ES-I3 (cell line): Measurements from ENCODE around the gene RUNDC1.

Experiments used
- H3K36me3 ChIP-seq: 2 replicates; pipeline ENCODE4 v1.6.1; 2013; ENCODE audit warnings: mild to moderate bottlenecking, low read length, control low read depth, moderate library complexity; ENCODE audit not compliant: insufficient read depth
- H3K4me1 ChIP-seq: 2 replicates; pipeline ENCODE4 v1.6.1; 2013; ENCODE audit warnings: mild to moderate bottlenecking, control low read depth, low read length; ENCODE audit not compliant: insufficient read depth
- H3K9ac ChIP-seq: 2 replicates; pipeline ENCODE4 v1.6.1; 2013; ENCODE audit warnings: low read depth, mild to moderate bottlenecking, low read length, moderate library complexity
- H3K9me3 ChIP-seq: 2 replicates; pipeline ENCODE4 v1.6.1; 2013; ENCODE audit warnings: mild to moderate bottlenecking, low read length, moderate library complexity; ENCODE audit not compliant: control insufficient read depth, insufficient read depth

Gene RUNDC1

DNA sequence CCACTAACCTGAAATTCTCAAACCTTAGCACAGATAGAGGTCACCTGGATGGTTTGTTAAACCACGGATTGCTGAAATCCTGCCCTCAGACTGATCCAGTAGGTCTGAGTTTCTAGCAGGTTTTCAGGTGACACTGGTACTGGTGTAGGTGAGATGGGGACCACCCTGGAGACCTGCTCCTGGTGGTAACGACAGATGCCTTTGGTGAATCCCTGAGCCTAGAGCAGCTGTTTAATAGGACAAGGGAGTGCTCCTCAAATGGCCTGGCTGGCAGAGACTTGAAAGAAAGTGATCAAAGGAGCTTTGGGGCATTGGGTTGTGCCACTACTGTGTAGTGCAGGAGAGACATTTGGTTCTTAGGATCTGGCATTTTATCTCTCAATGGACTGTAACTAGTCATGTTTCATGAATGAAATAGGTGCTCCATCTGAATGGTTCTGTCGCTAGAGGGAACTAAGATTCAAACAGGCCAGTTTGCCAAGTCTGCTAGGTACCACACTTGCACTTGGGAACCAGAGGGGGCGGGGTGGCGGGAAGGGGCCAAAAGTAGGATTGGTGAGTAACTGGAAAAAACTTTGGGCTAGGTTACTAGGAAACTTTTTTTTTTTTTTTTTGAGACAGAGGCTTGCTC is 23.3 kb downstream of the RUNDC1 start:
- peaks cover 31% of the 10 kb centered on the region for H3K36me3 ChIP-seq
- no peak overlapping the region for H3K9ac ChIP-seq
- no peaks in the 10 kb centered on the region for H3K9me3 ChIP-seq
- H3K4me1 ChIP-seq: peaks cover 10% of the 10 kb centered on the region; the same call in 1 of the 2 replicates

DNA sequence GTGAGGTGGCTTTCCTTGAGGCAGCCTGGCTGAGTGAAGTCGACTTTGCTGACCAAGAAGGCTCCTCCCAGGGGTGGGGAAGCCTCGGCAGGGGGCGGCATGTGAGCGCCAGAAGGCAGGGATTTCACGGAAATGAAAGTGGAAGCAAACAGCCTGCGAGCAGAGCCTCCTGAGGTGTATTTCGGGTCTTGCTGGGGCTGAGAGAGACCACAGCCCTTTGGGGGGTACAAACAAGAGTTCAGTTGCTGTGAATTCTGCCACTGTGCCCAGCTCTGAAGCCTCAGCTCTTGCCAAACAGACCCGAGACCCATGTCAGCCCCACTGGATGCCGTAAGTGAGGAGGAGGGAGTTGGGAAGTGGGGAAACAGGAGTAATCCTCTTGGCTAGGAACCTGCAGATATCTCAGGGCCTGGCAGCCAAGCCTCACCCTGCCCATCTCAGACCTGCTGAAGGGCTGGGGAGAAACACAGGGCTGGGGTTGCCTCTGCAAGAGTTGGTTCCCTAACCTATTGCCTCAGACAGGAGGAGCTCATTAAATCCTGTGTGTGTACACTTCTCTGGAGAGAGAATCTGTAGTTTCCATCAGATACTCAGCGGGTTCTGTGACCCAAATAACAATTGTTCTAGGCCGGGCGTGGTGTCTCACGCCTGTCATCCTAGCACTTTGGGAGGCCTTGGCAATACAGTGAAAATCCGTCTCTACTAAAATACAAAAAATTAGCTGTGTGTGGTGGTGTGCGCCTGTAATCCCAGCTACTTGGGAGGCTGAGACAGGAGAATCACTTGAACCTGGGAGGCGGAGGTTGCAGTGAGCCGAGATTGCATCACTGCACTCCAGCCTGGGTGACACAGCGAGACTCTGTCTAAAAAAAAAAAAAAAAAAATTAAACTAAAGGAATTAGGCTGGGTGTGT is 26.5 kb downstream of the RUNDC1 start, which contains the start of gene IFI35:
Gene IFI35, plus strand, starts transcription at position 146 of the 913 bp plus-strand sequence. Its CDS starts 164 bp downstream, at position 310.
- Histone ChIP-seq H3K9me3 (no peaks in the 10 kb centered on the region), H3K9ac (peak within 1 kb of the TSS; percentile 51), H3K4me1 (no peaks in the 10 kb centered on the region), H3K36me3 (peaks cover 7% of the 10 kb centered on the region)

DNA sequence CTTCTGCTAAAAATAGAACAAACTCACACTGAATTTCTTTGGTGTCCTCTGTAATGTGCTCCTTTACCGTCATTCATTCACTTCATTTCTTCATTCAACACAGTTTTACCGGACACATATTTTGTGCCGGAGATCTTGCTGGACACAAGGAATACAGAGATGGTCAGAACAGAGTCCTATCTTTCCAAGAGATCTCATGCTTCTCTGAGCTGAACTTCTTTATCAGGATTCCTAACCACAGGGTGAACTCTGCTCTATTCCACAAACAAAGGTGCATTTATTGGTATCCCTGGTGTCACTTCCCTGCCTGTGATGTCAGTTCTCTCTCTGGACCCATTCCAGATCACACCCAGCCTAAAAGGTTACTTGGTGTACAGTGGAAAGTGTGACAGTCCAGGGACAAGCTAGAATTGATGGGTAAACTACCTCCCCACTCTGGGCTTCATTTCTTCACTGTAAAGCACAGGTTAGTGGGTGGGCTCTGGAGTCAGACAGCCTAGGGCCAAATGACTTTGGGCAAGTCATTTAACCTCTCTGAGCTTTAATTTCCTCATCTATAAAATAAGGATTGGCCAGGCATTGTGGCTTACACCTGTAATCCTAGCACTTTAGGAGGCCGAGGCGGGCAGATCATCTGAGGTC is 30.4 kb downstream of the RUNDC1 start:
- no peaks in the 10 kb centered on the region for H3K36me3 ChIP-seq
- no peaks in the 10 kb centered on the region for H3K9me3 ChIP-seq
- peaks cover 26% of the 10 kb centered on the region; the same call in 1 of the 2 replicates for H3K4me1 ChIP-seq
- no peak overlapping the region for H3K9ac ChIP-seq

DNA sequence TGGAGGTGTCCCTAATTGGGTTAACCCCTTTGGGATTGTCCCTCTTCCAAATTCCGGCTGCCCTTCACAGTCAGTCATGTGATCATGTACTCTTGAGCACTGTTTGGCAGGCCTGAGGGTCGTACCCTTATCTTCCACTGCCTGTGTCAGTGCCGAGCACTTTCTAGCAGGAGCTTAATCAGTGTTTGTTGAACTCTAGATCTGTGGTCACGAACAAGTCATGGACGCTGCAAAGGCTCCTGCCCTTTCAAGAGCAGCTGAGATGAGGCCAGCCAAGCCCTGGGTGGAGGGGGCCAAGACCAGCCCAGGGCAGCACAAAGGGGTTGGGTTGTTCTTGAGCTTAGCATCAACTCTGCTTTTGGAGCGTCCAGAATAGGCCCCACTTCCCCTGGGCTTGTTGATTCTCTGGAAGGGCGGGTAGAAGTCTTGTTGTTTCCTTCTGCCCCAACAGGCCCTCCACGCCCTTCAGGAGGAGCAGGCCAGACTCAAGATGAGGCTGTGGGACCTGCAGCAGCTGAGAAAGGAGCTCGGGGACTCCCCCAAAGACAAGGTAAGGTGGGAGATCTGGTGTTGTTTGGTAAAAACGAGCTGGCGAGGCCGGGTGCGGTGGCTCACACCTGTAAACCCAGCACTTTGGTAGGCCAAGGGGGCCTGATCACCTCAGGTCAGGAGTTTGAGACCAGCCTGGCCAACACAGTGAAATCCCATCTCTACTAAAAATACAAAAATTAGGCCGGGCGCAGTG is 31.5 kb downstream of the RUNDC1 start:
- Histone ChIP-seq H3K36me3 (peaks cover 8% of the 10 kb centered on the region; the same call in 1 of the 2 replicates), H3K9ac (no peak overlapping the region), H3K9me3 (no peaks in the 10 kb centered on the region), H3K4me1 (peaks cover 33% of the 10 kb centered on the region; the same call in 1 of the 2 replicates)

DNA sequence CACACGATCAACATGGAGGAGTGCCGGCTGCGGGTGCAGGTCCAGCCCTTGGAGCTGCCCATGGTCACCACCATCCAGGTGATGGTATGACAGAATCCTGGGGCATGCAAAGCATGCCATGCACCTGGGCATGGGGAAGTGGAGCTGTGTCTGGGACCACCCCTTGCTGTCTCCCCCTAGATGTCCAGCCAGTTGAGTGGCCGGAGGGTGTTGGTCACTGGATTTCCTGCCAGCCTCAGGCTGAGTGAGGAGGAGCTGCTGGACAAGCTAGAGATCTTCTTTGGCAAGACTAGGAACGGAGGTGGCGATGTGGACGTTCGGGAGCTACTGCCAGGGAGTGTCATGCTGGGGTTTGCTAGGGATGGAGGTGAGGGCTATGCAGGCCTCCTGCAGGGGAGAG is 32.9 kb downstream of the RUNDC1 start:
- peaks cover 33% of the 10 kb centered on the region; the same call in 1 of the 2 replicates for H3K4me1 ChIP-seq
- no peak overlapping the region for H3K9ac ChIP-seq
- H3K36me3 ChIP-seq: peaks cover 11% of the 10 kb centered on the region; the same call in 1 of the 2 replicates
- H3K9me3 ChIP-seq: no peaks in the 10 kb centered on the region

DNA sequence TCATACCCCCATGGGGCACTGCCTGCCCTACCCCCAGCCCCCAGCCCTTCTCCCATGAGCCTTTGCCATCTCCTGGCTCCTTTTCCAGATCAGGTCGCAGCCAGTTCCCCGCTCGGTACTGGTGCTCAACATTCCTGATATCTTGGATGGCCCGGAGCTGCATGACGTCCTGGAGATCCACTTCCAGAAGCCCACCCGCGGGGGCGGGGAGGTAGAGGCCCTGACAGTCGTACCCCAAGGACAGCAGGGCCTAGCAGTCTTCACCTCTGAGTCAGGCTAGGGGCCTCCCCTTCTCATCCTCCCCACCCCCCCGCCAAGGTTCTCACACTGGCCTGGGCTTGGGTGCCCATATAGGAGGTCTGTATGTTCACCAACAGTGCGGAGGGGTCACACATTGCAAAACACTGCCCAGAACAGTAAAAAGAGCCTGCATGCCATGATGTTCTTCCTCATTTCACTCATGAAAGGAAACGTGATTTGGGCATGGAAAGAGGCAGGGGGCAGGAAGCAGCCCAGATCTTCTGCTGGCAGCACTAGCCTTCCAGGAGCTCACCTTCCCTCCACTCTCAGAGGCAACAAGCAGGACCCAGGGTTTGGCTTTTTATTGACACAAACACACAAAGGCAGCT is 33.8 kb downstream of the RUNDC1 start:
- H3K9me3 ChIP-seq: no peaks in the 10 kb centered on the region
- no peak overlapping the region for H3K9ac ChIP-seq
- H3K36me3 ChIP-seq: peaks cover 15% of the 10 kb centered on the region; the same call in 1 of the 2 replicates
- peaks cover 33% of the 10 kb centered on the region; the same call in 1 of the 2 replicates for H3K4me1 ChIP-seq

DNA sequence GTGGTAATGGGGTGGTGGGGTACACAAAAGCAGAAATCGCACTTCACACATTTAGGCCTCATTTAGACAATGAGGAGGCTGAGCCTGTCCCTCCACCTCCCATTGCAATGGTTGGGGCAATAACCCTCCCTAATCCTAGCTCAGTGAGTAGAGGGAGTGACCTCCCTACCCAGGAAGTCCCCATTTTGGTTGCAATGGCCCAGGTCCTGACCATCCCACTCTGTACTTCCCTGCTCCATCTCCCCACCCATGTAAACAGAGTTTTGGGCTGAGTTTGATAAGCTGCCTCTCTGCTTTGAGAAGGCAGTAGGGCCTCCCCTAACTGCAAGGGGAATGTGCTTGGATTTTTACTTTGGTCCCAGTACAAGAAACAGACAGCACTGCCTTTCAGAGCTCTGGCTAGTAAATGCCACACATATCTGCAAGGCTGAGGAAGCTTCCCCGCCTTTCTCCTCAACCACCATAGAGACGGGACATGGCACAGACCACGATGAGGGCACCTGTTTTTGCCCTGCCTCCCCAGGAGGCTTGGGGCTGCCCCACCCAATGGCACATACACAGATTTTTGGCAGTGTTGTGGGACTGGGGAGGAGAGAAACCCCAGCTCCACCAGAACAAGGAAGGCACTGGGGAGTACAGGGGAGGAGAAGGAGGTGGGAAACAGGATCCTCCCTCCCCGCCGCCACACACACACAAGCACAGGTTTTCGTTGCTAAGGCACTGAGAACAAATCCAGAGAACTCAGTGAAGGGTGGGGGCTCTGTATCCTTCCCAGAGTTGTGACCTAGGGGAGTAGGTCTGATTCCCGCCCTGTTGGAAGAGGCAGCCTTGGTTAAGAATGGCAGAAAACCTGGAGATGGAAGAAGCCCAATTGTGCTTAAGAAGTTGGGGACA is 34.5 kb downstream of the RUNDC1 start:
- Histone ChIP-seq H3K9ac (no peak overlapping the region), H3K36me3 (peaks cover 15% of the 10 kb centered on the region; the same call in 1 of the 2 replicates), H3K9me3 (no peaks in the 10 kb centered on the region), H3K4me1 (peaks cover 40% of the 10 kb centered on the region)

DNA sequence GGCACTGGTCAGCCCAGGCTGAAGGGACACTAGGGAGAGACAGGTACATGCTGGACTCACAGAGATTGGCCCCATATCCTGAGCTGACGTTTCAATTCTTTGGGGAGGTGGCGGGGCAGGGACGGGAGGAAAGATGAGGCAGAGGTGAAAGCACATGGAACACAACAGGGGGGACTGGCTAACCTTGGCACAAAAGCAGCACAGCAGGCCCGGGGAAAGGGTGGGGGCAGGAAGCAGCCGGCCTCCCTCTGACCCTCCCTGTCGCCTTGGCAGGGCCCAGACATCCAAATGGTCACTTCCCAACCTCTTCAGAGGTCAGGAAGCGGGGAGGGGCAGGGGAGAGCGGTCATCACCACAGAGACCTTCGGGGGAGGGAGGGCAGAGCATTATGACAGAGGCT is 35.2 kb downstream of the RUNDC1 start:
- Histone ChIP-seq H3K9ac (no peak overlapping the region), H3K9me3 (no peaks in the 10 kb centered on the region), H3K4me1 (peaks cover 46% of the 10 kb centered on the region), H3K36me3 (peaks cover 18% of the 10 kb centered on the region; the same call in 1 of the 2 replicates)

DNA sequence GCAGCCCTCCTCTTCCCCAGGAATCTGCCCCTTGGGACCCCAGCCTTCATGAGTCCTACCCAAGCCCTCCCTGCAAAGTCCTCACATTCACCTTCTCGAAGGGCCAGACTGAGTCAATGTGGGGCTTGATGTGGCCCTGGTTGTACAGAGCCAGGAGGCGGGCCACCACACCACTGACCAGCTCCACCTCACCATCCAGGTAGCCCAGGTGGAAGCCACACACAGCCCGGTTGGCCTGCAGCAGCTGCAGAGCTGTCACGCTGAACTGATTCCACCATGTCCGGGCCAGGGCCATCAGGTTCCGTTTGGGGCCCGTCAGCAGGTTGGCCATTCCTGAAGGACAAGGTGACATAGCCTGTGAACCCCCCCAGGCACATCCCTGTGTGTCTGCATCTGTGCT is 35.9 kb downstream of the RUNDC1 start:
- Histone ChIP-seq H3K4me1 (peaks cover 46% of the 10 kb centered on the region), H3K9ac (no peak overlapping the region), H3K9me3 (no peaks in the 10 kb centered on the region), H3K36me3 (peaks cover 18% of the 10 kb centered on the region; the same call in 1 of the 2 replicates)

DNA sequence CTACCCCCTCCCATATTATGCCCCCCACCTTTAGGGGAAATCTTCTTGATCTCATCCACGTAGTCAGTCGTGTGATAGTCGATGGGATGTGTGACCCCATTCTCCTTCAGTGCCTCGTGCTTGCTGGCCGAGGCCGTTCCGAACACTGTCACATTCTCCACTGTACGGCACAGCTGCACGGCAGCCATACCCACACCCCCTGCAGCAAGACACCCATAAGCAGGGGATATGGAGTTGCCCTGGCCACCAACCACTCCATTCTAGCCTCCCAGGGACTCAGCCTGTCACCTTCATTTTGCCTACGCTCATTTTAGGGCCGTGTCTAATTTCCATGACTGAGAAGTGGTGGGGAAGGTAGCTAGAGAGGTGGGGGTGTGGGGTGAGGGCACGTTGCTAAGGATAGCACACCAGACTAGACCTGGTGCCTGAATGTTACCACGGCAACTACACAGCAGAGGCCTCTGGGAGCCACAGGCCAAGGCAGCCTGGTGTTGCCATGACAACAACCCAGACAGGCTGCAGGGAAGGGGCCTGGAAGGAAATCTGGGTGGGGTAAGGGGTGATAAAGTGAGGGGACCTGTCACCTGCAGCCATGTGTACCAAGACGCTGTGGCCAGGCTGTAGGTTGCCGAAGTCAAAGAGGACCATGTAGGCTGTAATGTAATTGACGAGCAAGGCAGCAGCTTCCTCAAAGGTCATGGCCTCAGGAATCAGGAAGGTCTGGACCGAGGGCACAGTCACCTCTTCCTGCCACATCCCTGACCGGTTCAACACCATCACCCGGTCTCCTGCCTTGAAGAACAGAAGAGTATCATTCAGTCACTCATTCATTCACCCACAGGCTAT is 37.9 kb downstream of the RUNDC1 start:
- Histone ChIP-seq H3K4me1 (peaks cover 46% of the 10 kb centered on the region), H3K9ac (no peak overlapping the region), H3K36me3 (peaks cover 18% of the 10 kb centered on the region; the same call in 1 of the 2 replicates), H3K9me3 (no peaks in the 10 kb centered on the region)

DNA sequence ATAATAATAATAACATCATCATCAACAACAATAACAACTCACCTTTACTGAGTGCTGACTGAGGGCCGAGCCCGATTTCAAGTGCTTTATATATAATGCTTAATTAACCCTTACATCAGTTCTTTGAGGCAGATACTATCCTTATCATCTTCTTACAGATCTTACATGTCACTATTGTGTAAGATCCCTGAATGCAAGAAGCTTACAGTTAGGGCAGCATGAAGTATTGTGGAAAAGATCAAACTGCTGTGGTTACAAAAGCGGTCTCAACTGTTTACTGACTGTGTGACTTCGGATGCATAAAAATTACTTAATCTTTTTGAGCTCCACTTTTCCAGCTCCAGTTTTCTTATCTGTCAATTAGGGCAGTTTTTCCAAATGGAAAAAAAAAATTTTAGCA is 38.6 kb downstream of the RUNDC1 start:
- no peak overlapping the region for H3K9ac ChIP-seq
- H3K36me3 ChIP-seq: peaks cover 18% of the 10 kb centered on the region; the same call in 1 of the 2 replicates
- no peaks in the 10 kb centered on the region for H3K9me3 ChIP-seq
- peaks cover 39% of the 10 kb centered on the region for H3K4me1 ChIP-seq

DNA sequence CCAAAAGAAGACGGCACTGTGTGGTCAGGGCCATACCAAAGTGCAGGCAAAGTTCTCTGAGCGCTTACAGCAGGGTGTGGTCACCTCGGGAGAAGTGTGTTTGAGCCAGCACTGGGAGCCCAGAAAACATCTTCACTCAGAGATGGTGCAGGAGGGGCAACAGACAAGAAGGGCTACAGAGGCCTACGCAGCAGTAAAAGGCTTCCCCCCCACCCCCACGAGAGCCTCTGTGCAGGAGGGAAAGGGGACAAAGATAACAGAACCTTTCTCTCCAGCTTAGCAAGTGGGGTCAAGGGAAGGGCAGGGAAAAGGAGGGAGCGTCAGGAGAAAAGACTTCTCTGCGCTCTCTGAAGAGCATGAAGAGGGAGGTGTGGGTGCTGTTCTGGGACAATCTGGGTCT is 39.1 kb downstream of the RUNDC1 start:
- H3K9me3 ChIP-seq: no peaks in the 10 kb centered on the region
- peaks cover 18% of the 10 kb centered on the region; the same call in 1 of the 2 replicates for H3K36me3 ChIP-seq
- peak overlapping the region; percentile 100 for H3K9ac ChIP-seq
- peaks cover 34% of the 10 kb centered on the region for H3K4me1 ChIP-seq
